NCI-H146 treated with DMSO at 0.1 percent for 48 hours (cell line): ENCODE data around the gene OR10A2.
"Not testable (repeated sequence)": the region's sequence is repeated elsewhere in the genome, so short reads cannot be mapped to it uniquely, and the experiment has no call there.

Experiments
- DNase-seq: peaks from one replicate; lab custom pipeline; 2025; ENCODE audit not compliant: unreplicated experiment; lab: John Stamatoyannopoulos, UW

OR10A2 gene

DNA sequence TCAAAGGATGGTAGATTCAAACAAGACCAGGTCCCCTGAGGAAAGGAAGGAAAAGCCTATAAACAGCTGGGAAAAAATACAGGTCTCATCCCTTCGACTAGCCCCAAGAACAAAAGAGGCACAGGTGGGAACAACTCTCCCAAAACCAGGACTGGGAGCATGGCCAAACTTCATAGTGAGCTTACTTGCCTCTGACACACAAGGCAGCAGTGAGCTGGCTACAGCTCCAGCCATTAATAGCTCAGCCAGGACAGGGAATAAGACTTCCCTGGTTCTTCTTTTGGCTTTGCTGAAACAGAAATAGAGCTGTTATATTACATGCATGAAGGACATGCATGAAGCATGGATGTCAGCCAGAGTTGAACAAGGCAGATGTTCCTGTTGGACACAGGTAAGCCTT is at the start of gene OR10A2:
Gene OR10A2 (plus strand): TSS at position 97 of the 400 bp plus-strand sequence. CDS start 6,698 bp downstream, outside the sequence.
- DNase-seq = no peak

GRCh38 chr11:6813656-6814055 is 49.2 kb upstream of the OR10A2 start:
- no peak for DNase-seq

DNA sequence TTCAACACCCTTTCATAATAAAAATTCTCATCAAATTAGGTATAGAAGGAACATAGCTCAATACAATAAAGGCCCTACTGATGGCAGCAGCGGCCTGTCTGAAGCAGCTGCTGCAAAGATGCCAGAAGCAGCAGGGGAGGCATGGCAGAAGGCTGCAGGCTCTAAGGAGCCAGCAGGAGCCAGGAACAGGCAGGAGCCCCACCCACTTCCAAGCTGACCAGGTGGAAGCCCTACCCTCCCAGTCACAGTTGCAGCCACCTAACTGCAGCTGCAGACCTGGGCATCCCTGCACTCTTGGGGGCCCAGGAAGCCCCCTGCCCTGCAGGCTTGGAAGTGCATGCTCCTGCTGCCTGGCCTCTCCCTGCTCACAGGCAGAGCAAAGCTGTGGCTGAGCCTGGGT is 45.2 kb upstream of the OR10A2 start:
- peak; percentile 20 for DNase-seq

DNA sequence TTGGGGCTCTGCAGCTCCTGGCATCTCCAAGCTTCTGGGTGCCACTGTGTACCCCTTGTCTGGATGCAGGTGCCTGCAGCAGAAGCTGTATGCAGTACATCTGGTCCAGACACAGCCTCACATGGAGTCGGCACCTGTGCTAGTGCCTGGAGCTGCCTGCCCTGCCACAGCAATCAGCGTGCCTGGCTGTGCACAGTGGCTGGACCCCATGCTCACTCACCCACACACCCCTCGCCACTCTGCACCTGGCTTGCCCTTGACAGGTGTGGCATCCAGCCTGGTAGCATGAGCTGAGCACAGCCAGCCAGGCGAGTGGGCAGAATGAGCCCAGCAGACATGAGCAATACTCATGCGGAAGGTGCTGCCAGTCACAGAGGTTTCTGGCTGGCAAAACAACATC is 43.9 kb upstream of the OR10A2 start:
- no peak for DNase-seq

DNA sequence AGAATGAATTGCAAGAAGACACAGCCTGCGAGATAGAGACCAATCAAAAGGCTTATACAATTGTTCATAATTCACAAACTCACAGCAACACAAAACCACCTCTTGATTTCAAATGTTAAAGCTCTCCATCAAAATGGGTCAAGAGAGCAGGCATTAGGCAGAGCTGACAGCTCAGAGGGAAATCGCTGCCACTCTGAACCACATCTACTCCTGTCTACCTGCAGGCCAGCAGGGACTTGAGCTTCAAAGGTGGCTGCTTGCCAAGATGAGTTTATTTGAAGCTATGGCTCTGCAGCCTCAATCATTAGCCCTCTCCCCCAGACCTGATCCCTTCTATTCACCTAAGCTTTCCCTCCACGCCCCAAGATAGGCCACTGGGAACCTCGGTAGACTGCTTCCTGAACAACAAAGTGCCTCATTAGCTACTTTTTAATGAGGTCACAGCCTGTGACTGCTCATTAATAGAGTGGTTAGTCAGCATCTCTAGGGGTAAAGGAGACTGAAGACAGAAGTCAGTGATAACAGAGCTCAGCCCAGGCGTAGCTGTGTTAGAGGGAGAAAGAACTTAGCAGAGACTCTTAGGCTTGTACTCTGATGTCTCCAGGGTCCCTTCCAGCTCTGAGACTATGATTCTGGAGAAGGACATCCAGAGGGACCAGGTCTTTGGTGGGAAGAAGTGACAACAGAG is 38.6 kb upstream of the OR10A2 start:
- no peak for DNase-seq

GRCh38 chr11:6825231-6825744 is 37.6 kb upstream of the OR10A2 start:
- DNase-seq = peak; percentile 26

GRCh38 chr11:6828103-6828502 is 34.8 kb upstream of the OR10A2 start:
- no peak for DNase-seq

- DNase-seq = peak; percentile 11
These were observed 29.5 kb upstream of the OR10A2 start for GRCh38 chr11:6833356-6833755.

- no peak for DNase-seq
These were observed 28.8 kb upstream of the OR10A2 start for GRCh38 chr11:6834021-6834420.

GRCh38 chr11:6841694-6842093 is 21.2 kb upstream of the OR10A2 start:
- DNase-seq = no peak

GRCh38 chr11:6843670-6844069 is 19.2 kb upstream of the OR10A2 start:
- no peak for DNase-seq

- no peak for DNase-seq
These were observed 18.5 kb upstream of the OR10A2 start for GRCh38 chr11:6844356-6844755.

DNA sequence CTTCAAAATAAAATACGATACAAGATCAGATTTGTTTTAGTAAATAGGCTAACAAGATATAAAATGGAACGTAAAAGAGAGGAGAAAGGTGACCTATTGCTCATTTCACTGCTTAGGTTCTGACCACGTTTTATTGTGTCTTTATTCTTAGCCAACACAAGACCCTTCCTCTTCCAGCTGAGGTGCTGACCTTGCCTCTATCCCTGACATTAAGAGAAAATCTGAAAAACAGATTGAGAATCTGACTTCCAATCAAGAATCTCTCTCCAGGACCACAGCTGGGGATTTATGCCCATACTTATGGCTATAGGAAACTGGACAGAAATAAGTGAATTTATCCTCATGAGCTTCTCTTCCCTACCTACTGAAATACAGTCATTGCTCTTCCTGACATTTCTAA is 17.5 kb upstream of the OR10A2 start, which contains the start of gene OR10A5:
Gene OR10A5 (plus strand): TSS at position 301 of the 400 bp plus-strand sequence. CDS start 0 bp downstream, at position 301.
- no peak for DNase-seq

GRCh38 chr11:6850526-6850925 is 12.3 kb upstream of the OR10A2 start:
- no peak for DNase-seq

DNA sequence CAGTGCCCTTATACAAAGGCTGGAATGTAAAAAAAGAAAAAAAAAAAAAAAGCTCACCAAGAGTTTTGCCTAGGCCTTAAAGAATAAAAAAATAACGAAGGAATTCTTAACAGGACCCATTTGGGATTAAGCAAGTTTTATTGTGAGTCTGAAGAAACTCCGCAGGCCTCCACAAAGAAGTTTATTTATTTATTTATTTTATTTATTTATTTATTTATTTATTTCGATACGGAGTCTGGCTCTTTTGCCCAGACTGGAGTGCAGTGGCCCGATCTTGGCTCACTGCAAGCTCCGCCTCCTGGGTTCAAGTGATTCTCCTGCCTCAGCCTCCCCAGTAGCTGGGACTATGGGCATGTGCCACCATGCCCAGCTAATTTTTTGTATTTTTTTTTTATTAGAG is 8.1 kb upstream of the OR10A2 start:
- DNase-seq = not testable (repeated sequence)

GRCh38 chr11:6855971-6856541 is 6.8 kb upstream of the OR10A2 start:
- DNase-seq = no peak

DNA sequence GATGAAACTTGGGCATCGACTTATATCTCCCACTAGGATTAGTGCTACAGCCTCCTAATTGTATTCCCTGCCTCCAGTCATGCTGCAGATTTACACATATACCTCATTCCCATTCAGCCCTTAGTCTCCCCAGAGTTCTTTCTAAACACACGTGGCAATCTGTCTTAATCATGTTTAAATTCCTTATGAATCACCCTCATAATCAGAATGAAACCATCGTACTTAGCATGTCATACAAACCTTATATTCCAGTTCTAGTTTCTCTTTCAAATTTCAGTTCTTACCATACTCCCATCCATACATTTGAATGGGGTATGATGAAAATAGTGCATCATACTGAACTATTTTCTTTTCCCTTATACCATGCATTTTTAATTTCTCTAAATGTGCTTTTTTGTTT is 6.0 kb upstream of the OR10A2 start:
- DNase-seq = no peak

DNA sequence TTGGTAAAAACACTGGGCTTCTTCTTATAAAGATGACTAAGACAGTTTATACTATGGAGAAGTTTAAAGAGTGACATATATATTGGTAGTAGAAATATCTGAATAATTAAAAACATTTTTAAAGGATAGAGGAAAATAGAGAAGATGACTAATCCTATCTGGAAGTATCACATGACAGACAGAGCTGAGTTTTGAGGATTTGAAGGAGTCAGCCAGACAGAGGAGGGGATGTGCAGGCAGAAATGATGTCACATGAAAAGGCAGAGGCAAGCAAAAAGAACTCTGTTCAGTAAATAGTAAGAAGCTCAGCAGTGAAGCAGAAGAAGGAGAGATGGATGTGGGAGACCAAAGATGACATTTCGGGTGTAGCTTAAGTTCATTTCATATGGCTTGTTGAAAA is 1.6 kb downstream of the OR10A2 start:
- no peak for DNase-seq

- no peak for DNase-seq
These were observed 8.4 kb downstream of the OR10A2 start for GRCh38 chr11:6871278-6871677.

GRCh38 chr11:6875761-6876160 is 12.9 kb downstream of the OR10A2 start:
- no peak for DNase-seq

- no peak for DNase-seq
These were observed 13.5 kb downstream of the OR10A2 start, which contains the start of gene OR10A4 for GRCh38 chr11:6876325-6876724. TSS of gene OR10A4 (plus strand) at chr11:6876625. CDS start at chr11:6876648, 23 bp downstream.

- DNase-seq = no peak
These were observed 14.1 kb downstream of the OR10A2 start for GRCh38 chr11:6876914-6877313.
